Non-pigmented ciliary epithelial cell (primary cell): ENCODE measurements around the gene TMEM106C.

Experiments used
- DNase-seq: peaks from one replicate; pipeline ENCODE4 v3.0.0-alpha.2; 2010; ENCODE audit warnings: low read depth

Gene TMEM106C

DNA sequence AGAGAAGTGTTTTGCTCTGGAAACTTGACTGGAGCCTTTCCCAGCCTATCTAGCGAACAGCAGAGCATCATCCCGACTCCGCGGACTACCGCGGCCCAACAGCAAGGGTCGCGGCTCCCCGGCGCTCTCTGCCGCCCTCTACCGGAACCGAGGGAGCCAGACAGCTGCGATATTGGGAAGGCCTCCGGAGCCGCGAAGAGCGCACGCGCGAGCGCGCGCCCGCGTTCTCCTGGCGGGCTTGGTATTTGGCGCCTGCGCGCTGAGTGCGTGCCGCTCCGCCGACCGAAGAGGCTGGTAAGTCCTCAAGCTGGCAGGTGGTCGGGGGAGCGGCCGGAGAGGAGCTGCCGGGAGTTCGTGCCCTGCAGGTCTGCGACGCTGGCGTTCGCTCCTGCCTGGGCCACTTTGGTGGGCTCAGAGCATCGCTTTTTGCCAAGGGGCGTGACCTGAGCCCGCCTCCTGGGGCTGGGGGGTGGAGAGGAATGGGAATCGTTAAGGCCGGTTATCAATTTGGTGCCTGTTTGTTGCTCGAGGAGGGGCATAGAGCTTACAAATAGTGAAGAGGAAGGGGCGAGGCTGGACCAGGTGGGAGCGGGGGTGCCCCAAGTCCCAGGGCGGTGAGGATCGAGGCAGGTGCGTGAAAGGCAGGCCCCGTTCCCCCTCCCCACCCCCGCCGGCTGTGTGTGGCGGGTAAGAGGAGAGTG lies at the start of gene TMEM106C:
Gene TMEM106C, plus strand, starts transcription at position 257 of the 701 bp plus-strand sequence. CDS start 641 bp downstream, outside the sequence.
- peak; percentile 41 for DNase-seq

DNA sequence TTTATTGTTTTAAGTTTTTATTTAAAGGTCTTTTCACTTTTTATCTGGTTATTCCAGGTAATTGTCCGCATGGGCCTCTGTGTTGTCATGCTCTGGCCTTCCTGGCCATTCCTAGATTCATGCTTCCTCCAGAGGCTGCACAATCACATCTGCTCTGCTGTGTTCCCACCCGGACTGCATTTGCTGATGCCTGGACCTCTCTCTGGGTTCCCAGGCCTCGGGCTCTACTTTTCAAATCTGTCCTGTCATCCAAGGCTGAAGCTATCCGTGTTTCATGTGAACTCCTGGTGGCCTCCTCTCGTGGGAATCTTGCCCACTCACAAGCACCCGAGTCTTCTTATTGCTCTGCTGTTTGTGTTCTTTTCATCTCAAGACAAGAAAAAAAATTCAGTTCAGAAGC lies 42.5 kb upstream of the TMEM106C start:
- no peak for DNase-seq

- DNase-seq: no peak
These were observed 41.5 kb upstream of the TMEM106C start for GRCh38 chr12:47921907-47922306.

- no peak for DNase-seq
These were observed 36.0 kb upstream of the TMEM106C start for GRCh38 chr12:47927346-47927745.

- DNase-seq: no peak
These were observed 32.8 kb upstream of the TMEM106C start for GRCh38 chr12:47930634-47931033.

GRCh38 chr12:47931187-47931586 lies 32.2 kb upstream of the TMEM106C start:
- DNase-seq: no peak

DNA sequence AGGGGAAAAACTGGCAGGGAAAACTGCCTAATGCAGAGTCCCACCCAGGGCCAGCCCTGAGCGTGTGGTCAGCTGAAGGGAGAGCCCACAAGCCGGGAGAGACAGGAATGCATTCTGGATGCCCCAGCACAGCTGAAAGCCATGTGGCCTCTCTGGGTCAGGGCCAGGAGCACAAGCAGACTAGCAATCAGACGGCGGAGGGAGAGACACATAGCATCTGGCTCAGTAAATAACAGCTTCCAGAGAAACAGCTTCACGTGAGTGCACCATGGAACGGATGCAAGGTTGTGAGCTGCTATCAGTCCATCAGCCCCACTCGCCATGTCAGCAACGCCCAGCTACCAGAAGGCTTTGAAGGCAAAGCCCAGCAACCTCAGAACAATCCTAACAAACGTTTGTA lies 28.2 kb upstream of the TMEM106C start:
- DNase-seq: no peak

GRCh38 chr12:47938093-47938492 lies 25.3 kb upstream of the TMEM106C start:
- no peak for DNase-seq

- no peak for DNase-seq
These were observed 24.8 kb upstream of the TMEM106C start for GRCh38 chr12:47938594-47938993.

- DNase-seq: no peak
These were observed 24.3 kb upstream of the TMEM106C start for GRCh38 chr12:47939009-47939601.

- DNase-seq: no peak
These were observed 22.5 kb upstream of the TMEM106C start for GRCh38 chr12:47940773-47941474.

DNA sequence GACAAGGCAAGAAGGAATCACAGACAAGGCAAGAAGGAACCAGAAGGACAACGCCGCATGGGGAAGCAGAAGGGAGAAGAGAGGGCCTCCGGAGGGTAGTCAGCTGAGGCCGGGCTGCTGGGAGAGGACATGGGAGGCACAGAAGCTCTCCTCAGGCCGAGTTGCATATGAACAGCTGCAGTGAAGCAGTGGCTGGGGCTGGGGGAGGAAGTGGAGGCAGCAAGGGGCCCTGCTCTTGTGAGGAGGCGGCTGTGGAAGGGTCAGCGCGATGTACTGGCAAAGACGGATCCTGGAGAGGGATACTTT lies 22.0 kb upstream of the TMEM106C start:
- DNase-seq: no peak

DNA sequence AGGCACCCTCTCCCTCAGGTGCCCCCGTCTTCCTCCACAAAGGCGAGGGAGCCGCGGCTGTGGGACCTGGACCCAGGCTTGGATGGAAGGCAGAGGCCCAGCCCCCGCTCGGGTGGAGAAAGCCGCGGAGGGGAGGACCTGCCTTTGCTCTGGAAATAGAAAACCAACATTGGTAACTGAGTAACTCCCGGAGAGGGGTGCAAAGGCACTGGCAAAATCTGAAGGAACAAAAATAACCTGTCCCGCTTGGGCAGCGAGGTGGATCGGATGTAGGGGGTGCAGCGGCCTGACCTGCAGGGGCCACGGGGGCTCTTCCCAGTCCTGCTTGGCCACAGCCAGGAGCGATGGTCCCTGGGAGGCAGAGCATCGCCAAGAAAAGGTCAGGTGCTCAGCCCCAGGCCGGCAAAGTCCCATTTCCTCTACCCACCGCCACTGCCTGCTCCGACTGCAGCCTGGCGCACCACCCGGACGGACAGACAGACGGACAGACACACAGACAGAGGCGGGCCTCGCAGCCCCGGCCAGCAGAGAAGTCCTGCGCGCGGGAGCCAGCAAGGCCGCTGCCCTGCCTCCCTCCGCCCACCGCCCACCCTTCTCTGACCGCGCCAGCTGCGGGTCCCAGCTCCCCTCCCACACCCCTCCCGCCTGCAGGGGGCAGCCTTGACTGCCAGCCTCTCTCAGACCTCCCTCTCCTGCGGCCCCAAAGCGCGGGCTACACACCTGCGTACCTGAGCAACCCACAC lies 21.4 kb upstream of the TMEM106C start:
- no peak for DNase-seq

DNA sequence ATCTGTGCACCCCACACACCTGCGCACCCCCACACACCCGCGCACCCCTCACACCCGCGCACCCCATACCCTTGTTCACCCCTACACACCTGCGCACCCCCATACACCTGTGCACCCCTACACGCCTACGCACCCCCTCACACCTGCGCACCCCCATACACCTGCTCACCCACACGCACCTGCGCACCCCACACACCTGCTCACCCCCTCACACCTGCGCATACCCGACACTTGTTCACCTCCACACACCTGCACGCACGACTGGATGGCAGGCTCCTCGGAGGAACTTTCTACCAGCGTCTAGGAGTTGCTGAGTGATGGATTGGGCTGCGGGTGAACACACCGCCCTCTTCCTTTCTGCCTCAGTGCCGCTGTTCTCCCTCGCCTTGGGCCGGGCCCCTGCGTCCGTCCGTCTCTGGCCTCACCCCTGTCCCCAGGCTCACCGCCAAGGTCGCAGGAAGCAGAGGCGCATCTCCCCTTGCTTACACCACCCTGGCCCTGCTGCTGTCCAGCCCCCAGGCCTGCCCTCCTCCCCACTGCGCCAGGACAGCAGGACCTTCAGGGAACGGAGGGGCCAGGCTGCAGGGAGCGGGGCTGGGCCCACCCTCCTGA lies 20.7 kb upstream of the TMEM106C start:
- no peak for DNase-seq

DNA sequence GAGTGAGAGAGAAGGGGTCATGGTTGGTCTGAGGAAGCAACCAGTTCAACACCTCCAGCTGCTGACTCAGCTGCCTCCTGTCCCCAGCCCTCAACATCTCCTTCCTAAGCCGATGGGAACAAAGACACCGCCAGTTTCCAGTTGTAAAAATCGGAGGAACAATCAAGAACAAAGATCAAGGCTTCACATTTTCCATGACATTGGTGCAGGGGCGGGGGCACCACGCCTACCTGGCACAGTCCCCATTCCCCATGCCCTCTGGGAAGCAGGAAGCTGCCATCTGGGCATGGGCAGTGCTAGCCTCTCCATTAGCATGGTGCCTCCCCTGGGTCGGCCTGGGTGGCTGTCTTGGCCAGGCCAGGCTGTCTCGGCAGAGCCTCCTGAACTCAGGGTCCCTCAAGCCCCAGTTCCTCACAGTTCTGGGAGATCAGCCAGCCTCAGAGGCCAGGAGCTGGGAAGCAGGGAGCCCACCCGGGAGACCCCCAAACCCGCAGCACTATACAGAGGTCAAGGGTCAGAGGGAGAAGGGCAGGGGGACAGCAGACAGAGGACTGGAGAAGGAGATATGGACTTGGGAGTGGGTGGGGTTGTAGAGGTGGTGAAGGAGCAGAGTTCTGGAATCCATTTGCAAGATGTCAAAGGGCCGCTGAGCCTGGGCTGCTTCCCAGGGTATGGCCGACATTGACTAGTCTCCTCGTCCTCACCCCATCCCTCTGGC lies 19.6 kb upstream of the TMEM106C start:
- no peak for DNase-seq

DNA sequence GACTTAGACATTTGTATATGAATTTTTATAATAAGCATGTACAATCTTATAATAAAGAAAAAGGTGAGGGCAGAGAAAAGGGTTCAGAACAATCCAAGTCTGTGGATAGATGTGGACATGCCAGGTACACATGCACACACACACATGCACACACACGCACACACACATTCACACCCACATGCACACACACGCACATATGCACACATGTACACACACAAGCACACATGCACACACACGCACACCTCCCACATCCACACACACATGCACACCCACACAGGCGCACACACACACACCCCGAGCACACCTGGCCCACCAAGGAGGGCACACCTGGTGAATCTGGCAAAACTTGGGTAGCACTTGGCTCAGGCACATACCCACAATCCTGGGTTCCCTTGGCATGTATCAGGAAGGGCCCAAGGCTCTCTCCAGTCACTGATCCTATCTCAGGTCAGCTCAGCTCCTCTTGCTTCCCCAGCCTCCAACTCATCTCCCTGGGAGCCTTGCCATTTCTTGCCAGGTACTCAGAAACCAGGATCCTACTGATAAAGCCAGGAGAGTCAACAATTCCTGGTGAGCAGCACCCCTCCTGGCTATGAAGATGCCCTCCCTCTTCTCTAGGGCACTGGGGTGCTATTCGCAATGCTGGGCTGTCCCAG lies 18.6 kb upstream of the TMEM106C start:
- DNase-seq: no peak

DNA sequence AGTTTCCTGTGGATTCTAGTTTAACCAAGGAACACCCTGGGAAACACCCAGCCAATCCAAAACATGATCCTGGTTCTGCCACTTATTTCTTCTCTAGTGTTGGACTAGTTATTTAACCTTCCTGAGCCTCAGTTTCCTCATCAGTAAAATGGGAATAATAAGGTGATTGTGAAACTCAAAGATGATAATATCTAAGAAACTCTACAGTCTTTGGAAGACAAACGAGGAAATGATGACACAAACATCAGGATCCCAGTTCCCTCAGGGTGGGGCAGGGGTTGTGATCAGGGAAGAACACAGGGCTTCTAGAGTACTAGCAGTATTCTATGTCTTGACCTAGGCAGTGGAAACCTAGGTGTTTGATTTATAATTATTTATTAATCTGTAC lies 18.1 kb upstream of the TMEM106C start:
- DNase-seq: no peak

DNA sequence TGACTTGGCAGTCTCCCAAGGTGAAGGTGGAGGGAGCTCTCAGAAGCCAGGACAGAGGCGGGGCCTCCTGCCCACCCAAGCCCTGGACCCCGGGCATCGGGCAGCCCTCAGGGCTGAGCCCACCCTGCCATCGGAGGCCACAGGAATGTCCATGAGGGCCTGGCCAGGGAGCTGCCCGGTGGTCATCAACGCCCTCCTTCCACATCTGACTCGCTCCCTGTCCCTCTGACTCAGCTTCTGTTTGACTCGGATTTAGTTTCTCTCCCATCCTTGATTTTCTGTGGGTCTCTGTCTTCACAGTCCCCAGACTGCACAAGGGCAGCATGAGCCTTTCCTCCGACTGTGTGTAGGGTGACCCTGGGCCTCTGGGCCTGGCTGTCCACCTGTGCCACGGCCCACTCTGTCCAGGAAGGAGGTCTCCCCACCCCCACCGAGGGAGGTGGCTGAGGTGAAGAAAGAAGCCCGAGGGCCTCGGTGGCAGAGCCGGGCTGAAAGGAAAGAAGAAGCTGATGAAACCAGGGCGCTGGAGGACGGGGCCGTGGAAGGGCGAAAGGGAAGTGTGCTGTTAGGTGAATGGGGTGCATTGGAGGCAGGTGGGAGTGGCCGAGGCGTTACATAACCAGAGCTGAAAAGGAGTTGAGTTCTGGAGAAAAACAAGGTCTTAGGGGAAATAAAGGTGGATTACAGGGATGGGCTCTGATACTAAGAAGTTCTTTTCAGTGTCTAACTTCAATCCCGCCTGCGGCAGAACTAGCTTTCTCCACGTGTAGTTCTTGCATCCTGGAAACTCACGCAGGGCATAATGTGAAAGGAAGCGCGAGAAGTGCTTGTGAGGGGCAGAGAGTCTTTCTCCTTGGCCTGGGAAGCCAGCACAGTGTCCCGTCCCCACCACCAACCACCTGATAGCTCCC lies 16.7 kb upstream of the TMEM106C start:
- DNase-seq: no peak

- DNase-seq: no peak
These were observed 16.1 kb upstream of the TMEM106C start for GRCh38 chr12:47947341-47947740.
